ENCODE data around the gene RNF144A.
"Not testable (repeated sequence)": the region's sequence is repeated elsewhere in the genome, so short reads cannot be mapped to it uniquely, and the experiment has no call there.

The RNF144A gene

GRCh38 chr2:6885551-6885950 lies 31.7 kb upstream of the RNF144A start:
- no peaks in the 10 kb centered on the region for H3K27me3 ChIP-seq (ENCODE audit: control insufficient read depth, insufficient read depth, low read length)
- H3K4me1 ChIP-seq (ENCODE audit: control insufficient read depth, insufficient read depth, low read length): no peaks in the 10 kb centered on the region
- no peak overlapping the region for H3K4me3 ChIP-seq (ENCODE audit: low read depth, low read length)
- no peaks in the 10 kb centered on the region for H3K36me3 ChIP-seq (ENCODE audit: control insufficient read depth, insufficient read depth, low read length)
- H3K9ac ChIP-seq (ENCODE audit: low read depth, low read length): no peak overlapping the region
- H3K9me3 ChIP-seq (ENCODE audit: control insufficient read depth, insufficient read depth, low read length): no peaks in the 10 kb centered on the region

- Histone ChIP-seq H3K27me3 (ENCODE audit: control insufficient read depth, insufficient read depth, low read length) (no peaks in the 10 kb centered on the region), H3K9me3 (ENCODE audit: control insufficient read depth, insufficient read depth, low read length) (no peaks in the 10 kb centered on the region), H3K4me3 (ENCODE audit: low read depth, low read length) (no peak overlapping the region), H3K36me3 (ENCODE audit: control insufficient read depth, insufficient read depth, low read length) (no peaks in the 10 kb centered on the region), H3K4me1 (ENCODE audit: control insufficient read depth, insufficient read depth, low read length) (no peaks in the 10 kb centered on the region), H3K9ac (ENCODE audit: low read depth, low read length) (no peak overlapping the region)
These were observed 31.2 kb upstream of the RNF144A start for GRCh38 chr2:6885968-6886367.

- no peak overlapping the region for H3K9ac ChIP-seq (ENCODE audit: low read depth, low read length)
- H3K27me3 ChIP-seq (ENCODE audit: control insufficient read depth, insufficient read depth, low read length): no peaks in the 10 kb centered on the region
- no peaks in the 10 kb centered on the region for H3K36me3 ChIP-seq (ENCODE audit: control insufficient read depth, insufficient read depth, low read length)
These were observed 29.4 kb upstream of the RNF144A start for GRCh38 chr2:6887751-6888192.

GRCh38 chr2:6888724-6889123 lies 28.5 kb upstream of the RNF144A start:
- Histone ChIP-seq H3K9me3 (ENCODE audit: control insufficient read depth, insufficient read depth, low read length) (no peaks in the 10 kb centered on the region), H3K36me3 (ENCODE audit: control insufficient read depth, insufficient read depth, low read length) (no peaks in the 10 kb centered on the region), H3K4me3 (ENCODE audit: low read depth, low read length) (no peak overlapping the region), H3K9ac (ENCODE audit: low read depth, low read length) (no peak overlapping the region), H3K27me3 (ENCODE audit: control insufficient read depth, insufficient read depth, low read length) (no peaks in the 10 kb centered on the region), H3K4me1 (ENCODE audit: control insufficient read depth, insufficient read depth, low read length) (no peaks in the 10 kb centered on the region)

More at GRCh38 chr2:6887751-6888192, 29.4 kb upstream of the RNF144A start:
- Histone ChIP-seq H3K9me3 (ENCODE audit: control insufficient read depth, insufficient read depth, low read length) (no peaks in the 10 kb centered on the region), H3K4me1 (ENCODE audit: control insufficient read depth, insufficient read depth, low read length) (no peaks in the 10 kb centered on the region), H3K4me3 (ENCODE audit: low read depth, low read length) (no peak overlapping the region)

GRCh38 chr2:6893876-6894482 lies 23.2 kb upstream of the RNF144A start:
- Histone ChIP-seq H3K36me3 (ENCODE audit: control insufficient read depth, insufficient read depth, low read length) (no peaks in the 10 kb centered on the region), H3K27me3 (ENCODE audit: control insufficient read depth, insufficient read depth, low read length) (no peaks in the 10 kb centered on the region), H3K9me3 (ENCODE audit: control insufficient read depth, insufficient read depth, low read length) (no peaks in the 10 kb centered on the region), H3K9ac (ENCODE audit: low read depth, low read length) (no peak overlapping the region), H3K4me3 (ENCODE audit: low read depth, low read length) (no peak overlapping the region), H3K4me1 (ENCODE audit: control insufficient read depth, insufficient read depth, low read length) (no peaks in the 10 kb centered on the region)

- Histone ChIP-seq H3K4me3 (ENCODE audit: low read depth, low read length) (no peak overlapping the region), H3K9me3 (ENCODE audit: control insufficient read depth, insufficient read depth, low read length) (no peaks in the 10 kb centered on the region), H3K4me1 (ENCODE audit: control insufficient read depth, insufficient read depth, low read length) (no peaks in the 10 kb centered on the region), H3K27me3 (ENCODE audit: control insufficient read depth, insufficient read depth, low read length) (no peaks in the 10 kb centered on the region), H3K9ac (ENCODE audit: low read depth, low read length) (no peak overlapping the region), H3K36me3 (ENCODE audit: control insufficient read depth, insufficient read depth, low read length) (no peaks in the 10 kb centered on the region)
These were observed 20.1 kb upstream of the RNF144A start for GRCh38 chr2:6896930-6897759.

GRCh38 chr2:6902581-6902980 lies 14.6 kb upstream of the RNF144A start:
- H3K36me3 ChIP-seq (ENCODE audit: control insufficient read depth, insufficient read depth, low read length); H3K4me1 ChIP-seq (ENCODE audit: control insufficient read depth, insufficient read depth, low read length); H3K27me3 ChIP-seq (ENCODE audit: control insufficient read depth, insufficient read depth, low read length); H3K4me3 ChIP-seq (ENCODE audit: low read depth, low read length); H3K9me3 ChIP-seq (ENCODE audit: control insufficient read depth, insufficient read depth, low read length); H3K9ac ChIP-seq (ENCODE audit: low read depth, low read length): not testable (repeated sequence)

GRCh38 chr2:6905668-6906067 lies 11.5 kb upstream of the RNF144A start:
- no peaks in the 10 kb centered on the region for H3K27me3 ChIP-seq (ENCODE audit: control insufficient read depth, insufficient read depth, low read length)
- H3K36me3 ChIP-seq (ENCODE audit: control insufficient read depth, insufficient read depth, low read length): no peaks in the 10 kb centered on the region
- no peak overlapping the region for H3K4me3 ChIP-seq (ENCODE audit: low read depth, low read length)
- no peak overlapping the region for H3K9ac ChIP-seq (ENCODE audit: low read depth, low read length)
- H3K4me1 ChIP-seq (ENCODE audit: control insufficient read depth, insufficient read depth, low read length): no peaks in the 10 kb centered on the region
- no peaks in the 10 kb centered on the region for H3K9me3 ChIP-seq (ENCODE audit: control insufficient read depth, insufficient read depth, low read length)

GRCh38 chr2:6906165-6906741 lies 11.0 kb upstream of the RNF144A start:
- no peaks in the 10 kb centered on the region for H3K27me3 ChIP-seq (ENCODE audit: control insufficient read depth, insufficient read depth, low read length)
- H3K9ac ChIP-seq (ENCODE audit: low read depth, low read length): no peak overlapping the region
- no peaks in the 10 kb centered on the region for H3K36me3 ChIP-seq (ENCODE audit: control insufficient read depth, insufficient read depth, low read length)
- H3K4me1 ChIP-seq (ENCODE audit: control insufficient read depth, insufficient read depth, low read length): no peaks in the 10 kb centered on the region
- no peak overlapping the region for H3K4me3 ChIP-seq (ENCODE audit: low read depth, low read length)
- H3K9me3 ChIP-seq (ENCODE audit: control insufficient read depth, insufficient read depth, low read length): no peaks in the 10 kb centered on the region

- no peaks in the 10 kb centered on the region for H3K4me1 ChIP-seq (ENCODE audit: control insufficient read depth, insufficient read depth, low read length)
- H3K27me3 ChIP-seq (ENCODE audit: control insufficient read depth, insufficient read depth, low read length): no peaks in the 10 kb centered on the region
- no peak overlapping the region for H3K9ac ChIP-seq (ENCODE audit: low read depth, low read length)
- no peak overlapping the region for H3K4me3 ChIP-seq (ENCODE audit: low read depth, low read length)
- H3K36me3 ChIP-seq (ENCODE audit: control insufficient read depth, insufficient read depth, low read length): no peaks in the 10 kb centered on the region
- H3K9me3 ChIP-seq (ENCODE audit: control insufficient read depth, insufficient read depth, low read length): no peaks in the 10 kb centered on the region
These were observed 8.9 kb upstream of the RNF144A start for GRCh38 chr2:6908291-6908690.

- Histone ChIP-seq H3K27me3 (ENCODE audit: control insufficient read depth, insufficient read depth, low read length) (no peaks in the 10 kb centered on the region), H3K9ac (ENCODE audit: low read depth, low read length) (no peak overlapping the region), H3K36me3 (ENCODE audit: control insufficient read depth, insufficient read depth, low read length) (no peaks in the 10 kb centered on the region), H3K4me3 (ENCODE audit: low read depth, low read length) (no peak overlapping the region), H3K9me3 (ENCODE audit: control insufficient read depth, insufficient read depth, low read length) (no peaks in the 10 kb centered on the region), H3K4me1 (ENCODE audit: control insufficient read depth, insufficient read depth, low read length) (no peaks in the 10 kb centered on the region)
These were observed 7.5 kb upstream of the RNF144A start for GRCh38 chr2:6909431-6910385.

All from iPS-15b (cell line).